ENCODE measurements around the gene OTOS. TPM values are rescaled to one million over a fixed set of nuclear protein-coding genes. Genes with fewer than 3 reads are reported as not detected.

The OTOS gene
- total and polyA plus RNA-seq, 7 donors: not detected

DNA sequence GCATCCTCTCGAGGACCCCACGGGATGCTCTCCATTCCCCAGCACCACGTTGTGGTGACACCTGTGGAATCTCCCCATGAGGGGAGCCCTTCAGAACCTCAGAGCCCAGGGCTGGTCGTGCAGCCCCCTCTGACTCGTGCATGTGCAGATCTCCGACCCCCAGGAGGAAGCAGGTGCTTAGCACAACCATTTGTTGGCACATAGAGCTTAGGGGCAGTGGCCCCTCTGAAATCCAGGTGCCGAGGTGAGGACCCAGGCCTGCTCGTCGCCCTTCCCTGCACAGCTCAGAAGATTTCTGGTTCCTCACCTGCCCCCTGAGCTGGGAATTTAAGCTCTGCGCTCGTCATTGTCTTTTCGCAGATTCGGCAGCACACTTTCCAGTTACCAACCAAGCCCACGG is 1.3 kb upstream of the OTOS start:
- 77 to 84% methylated on average over 14 of the region's 14 CpGs for WGBS, 2 donors
- intact Hi-C loops (cut with DNase I): loop anchor here (2.0 kb wide), 1 partner anchor 1107 kb away; no protein-coding TSS in a partner anchor

DNA sequence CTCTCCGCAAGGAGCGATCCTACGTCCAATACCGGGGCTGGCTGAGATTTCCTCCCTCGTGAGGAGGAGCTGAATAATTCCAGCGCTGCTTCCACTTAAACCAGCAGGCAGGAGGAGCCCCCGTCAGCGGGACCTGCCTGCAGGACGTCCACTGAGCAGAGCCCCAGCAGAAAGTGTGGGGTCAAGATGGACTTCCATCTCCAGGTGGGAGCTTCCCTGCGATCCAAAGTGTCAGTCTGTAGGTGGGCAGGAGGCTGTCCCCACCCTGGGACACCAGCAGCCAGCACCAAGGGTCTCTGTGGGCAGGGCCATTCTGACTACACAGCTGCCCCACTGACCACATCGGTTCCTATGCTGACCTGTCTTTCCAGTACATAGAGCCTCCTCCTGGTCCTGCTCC is 462 bp upstream of the OTOS start:
- TF ChIP-seq POLR2AphosphoS5 (IDR thresholded peaks at IDR 0.05) (no peak), EP300 (IDR thresholded peaks at IDR 0.05) (no peak), POLR2A (IDR thresholded peaks at IDR 0.05) (no peak)
- TF ChIP-seq, protein P1, sequence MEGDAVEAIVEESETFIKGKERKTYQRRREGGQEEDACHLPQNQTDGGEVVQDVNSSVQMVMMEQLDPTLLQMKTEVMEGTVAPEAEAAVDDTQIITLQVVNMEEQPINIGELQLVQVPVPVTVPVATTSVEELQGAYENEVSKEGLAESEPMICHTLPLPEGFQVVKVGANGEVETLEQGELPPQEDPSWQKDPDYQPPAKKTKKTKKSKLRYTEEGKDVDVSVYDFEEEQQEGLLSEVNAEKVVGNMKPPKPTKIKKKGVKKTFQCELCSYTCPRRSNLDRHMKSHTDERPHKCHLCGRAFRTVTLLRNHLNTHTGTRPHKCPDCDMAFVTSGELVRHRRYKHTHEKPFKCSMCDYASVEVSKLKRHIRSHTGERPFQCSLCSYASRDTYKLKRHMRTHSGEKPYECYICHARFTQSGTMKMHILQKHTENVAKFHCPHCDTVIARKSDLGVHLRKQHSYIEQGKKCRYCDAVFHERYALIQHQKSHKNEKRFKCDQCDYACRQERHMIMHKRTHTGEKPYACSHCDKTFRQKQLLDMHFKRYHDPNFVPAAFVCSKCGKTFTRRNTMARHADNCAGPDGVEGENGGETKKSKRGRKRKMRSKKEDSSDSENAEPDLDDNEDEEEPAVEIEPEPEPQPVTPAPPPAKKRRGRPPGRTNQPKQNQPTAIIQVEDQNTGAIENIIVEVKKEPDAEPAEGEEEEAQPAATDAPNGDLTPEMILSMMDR (IDR thresholded peaks at IDR 0.05): no peak
- H3K36me3 ChIP-seq: no peaks in the 10 kb centered on the region
- no peaks in the 10 kb centered on the region for H3K9me3 ChIP-seq
- no peak overlapping the region for H3K4me3 ChIP-seq
- peaks cover 0 to 16% (median 0%) of the 10 kb centered on the region in 3 donors for H3K27me3 ChIP-seq
- DNase-seq: no peak
- no peak overlapping the region for H3K27ac ChIP-seq
- peaks cover 0 to 13% (median 7%) of the 10 kb centered on the region in 4 donors for H3K4me1 ChIP-seq
- 78 to 80% methylated on average over 11 of the region's 11 CpGs for WGBS, 2 donors
- intact Hi-C loops (cut with DNase I): no loop called here

More for the DNA sequence above, 1.3 kb upstream of the OTOS start:
- peaks cover 0 to 9% (median 3%) of the 10 kb centered on the region in 4 donors for H3K4me1 ChIP-seq
- H3K9me3 ChIP-seq: no peaks in the 10 kb centered on the region
- H3K36me3 ChIP-seq: no peaks in the 10 kb centered on the region
- H3K4me3 ChIP-seq: no peak overlapping the region
- TF ChIP-seq POLR2AphosphoS5 (IDR thresholded peaks at IDR 0.05) (no peak), POLR2A (IDR thresholded peaks at IDR 0.05) (no peak), EP300 (IDR thresholded peaks at IDR 0.05) (no peak)
- TF ChIP-seq, protein P1 (IDR thresholded peaks at IDR 0.05): no peak
- H3K27ac ChIP-seq: no peak overlapping the region
- peaks cover 0 to 19% (median 0%) of the 10 kb centered on the region in 3 donors for H3K27me3 ChIP-seq
- DNase-seq: no peak

DNA sequence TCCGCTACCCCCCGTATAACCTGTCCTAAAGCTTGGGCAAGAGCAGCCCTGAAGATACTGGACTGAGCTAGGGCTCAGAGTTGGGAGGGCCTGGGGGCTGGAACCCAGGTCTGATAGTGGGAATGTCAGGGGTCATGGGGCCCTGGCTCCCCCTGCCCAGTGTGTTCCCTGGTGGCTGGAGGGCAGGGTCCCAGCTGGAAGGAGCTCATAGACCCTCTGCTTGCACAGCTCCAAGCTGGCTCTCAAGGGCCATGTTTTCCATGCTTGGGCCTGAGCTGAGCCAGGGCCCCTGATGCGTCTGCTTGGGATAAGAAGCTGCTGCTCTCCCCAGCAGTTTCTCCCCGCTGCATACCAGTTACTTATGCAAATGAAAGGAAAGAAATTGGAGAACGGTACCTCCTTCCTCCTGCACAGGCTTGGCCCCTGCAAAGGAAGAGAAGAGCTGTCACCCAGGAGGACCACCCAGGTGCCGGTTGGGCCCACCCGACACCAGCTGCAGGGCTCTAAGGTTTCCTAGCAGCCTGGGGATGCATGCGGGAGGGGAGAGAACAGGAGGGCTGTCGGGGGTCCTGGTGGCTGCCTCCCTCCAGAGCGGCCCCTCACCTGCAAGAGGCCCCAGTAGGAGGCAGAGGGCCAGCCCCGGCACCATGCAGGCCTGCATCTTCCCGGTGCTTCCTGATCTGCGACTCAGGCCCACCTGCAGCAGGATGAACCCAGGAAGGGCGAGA is 628 bp downstream of the OTOS start:
- WGBS, 2 donors: 66 to 77% methylated on average over 14 of the region's 14 CpGs
- Histone ChIP-seq H3K27ac (no peak overlapping the region), H3K36me3 (no peaks in the 10 kb centered on the region), H3K27me3 (peaks cover 0 to 10% (median 0%) of the 10 kb centered on the region in 3 donors), H3K9me3 (no peaks in the 10 kb centered on the region), H3K4me3 (no peak overlapping the region), H3K4me1 (peaks cover 0 to 21% (median 14%) of the 10 kb centered on the region in 4 donors)
- TF ChIP-seq POLR2A (IDR thresholded peaks at IDR 0.05) (no peak), POLR2AphosphoS5 (IDR thresholded peaks at IDR 0.05) (no peak), EP300 (IDR thresholded peaks at IDR 0.05) (no peak)
- TF ChIP-seq, protein P1 (IDR thresholded peaks at IDR 0.05): no peak
- DNase-seq: no peak
- intact Hi-C loops (cut with DNase I): loop anchor here (5.0 kb wide), 1 partner anchor 297 kb away; the partner anchor contains the start of gene GPC1

DNA sequence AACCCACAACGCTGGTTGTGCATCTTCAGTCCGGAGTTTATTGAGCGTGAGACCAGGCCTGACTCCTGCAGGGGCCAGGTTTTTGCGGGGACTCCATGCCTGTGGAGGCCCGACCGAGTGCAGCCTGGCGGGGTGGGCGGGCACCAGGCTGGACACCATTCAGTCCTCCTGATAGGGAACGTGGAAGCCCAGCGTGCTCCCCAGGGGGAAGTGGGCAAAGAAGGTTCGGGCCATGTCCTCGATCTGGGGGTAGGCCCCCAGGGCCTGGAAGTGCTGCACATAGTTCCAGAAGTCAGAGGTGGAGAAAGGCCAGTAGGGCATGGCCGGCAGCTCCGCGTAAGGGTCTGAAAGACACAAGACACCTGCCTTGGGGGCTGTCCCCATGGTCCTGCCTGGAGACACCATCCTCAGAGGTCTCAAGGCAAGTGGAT is 1.4 kb downstream of the OTOS start:
- 90 to 93% methylated on average over 15 of the region's 15 CpGs for WGBS, 2 donors

More for the DNA sequence above, 1.4 kb downstream of the OTOS start:
- peaks cover 0 to 25% (median 20%) of the 10 kb centered on the region in 4 donors for H3K4me1 ChIP-seq
- H3K27me3 ChIP-seq: peaks cover 0 to 8% (median 0%) of the 10 kb centered on the region in 3 donors
- no peaks in the 10 kb centered on the region for H3K36me3 ChIP-seq
- H3K9me3 ChIP-seq: no peaks in the 10 kb centered on the region
- intact Hi-C loops (cut with DNase I): loop anchor here (5.0 kb wide), 1 partner anchor 298 kb away; the partner anchor contains the start of gene GPC1
- no peak overlapping the region for H3K27ac ChIP-seq
- no peak overlapping the region for H3K4me3 ChIP-seq
- TF ChIP-seq, protein P1 (IDR thresholded peaks at IDR 0.05): no peak
- TF ChIP-seq POLR2AphosphoS5 (IDR thresholded peaks at IDR 0.05): no peak
- no peak for TF ChIP-seq EP300 (IDR thresholded peaks at IDR 0.05)
- no peak for TF ChIP-seq POLR2A (IDR thresholded peaks at IDR 0.05)
- no peak for DNase-seq
